Stimulated activated CD4-positive, alpha-beta T cell treated with anti-CD3 and anti-CD28 coated beads, Interleukin-4, amount 100 ng/mL, for 4 hours (primary cell): ENCODE data around the gene HS2ST1.
"Not testable (repeated sequence)": the region's sequence is repeated elsewhere in the genome, so short reads cannot be mapped to it uniquely, and the experiment has no call there.

Source experiments
- DNase-seq, 2 experiments: peaks; one replicate each; pipeline ENCODE4 v3.0.0-alpha.2; 2020

HS2ST1 gene

GRCh38 chr1:86914601-86914997, at the start of gene HS2ST1:
HS2ST1 (plus strand) TSS chr1:86914635.
- no peak for DNase-seq

- DNase-seq = no peak
These were observed 48.3 kb upstream of the HS2ST1 start for GRCh38 chr1:86865973-86866637.

GRCh38 chr1:86866665-86867064, 47.8 kb upstream of the HS2ST1 start:
- DNase-seq = no peak

GRCh38 chr1:86867278-86867677, 47.2 kb upstream of the HS2ST1 start:
- not testable (repeated sequence) for DNase-seq

GRCh38 chr1:86868477-86868876, 46.0 kb upstream of the HS2ST1 start:
- no peak for DNase-seq

- DNase-seq = no peak
These were observed 43.4 kb upstream of the HS2ST1 start for GRCh38 chr1:86871001-86871400.

- no peak for DNase-seq
These were observed 42.3 kb upstream of the HS2ST1 start for GRCh38 chr1:86872086-86872485.

GRCh38 chr1:86875722-86876121, 38.7 kb upstream of the HS2ST1 start:
- no peak for DNase-seq

DNA sequence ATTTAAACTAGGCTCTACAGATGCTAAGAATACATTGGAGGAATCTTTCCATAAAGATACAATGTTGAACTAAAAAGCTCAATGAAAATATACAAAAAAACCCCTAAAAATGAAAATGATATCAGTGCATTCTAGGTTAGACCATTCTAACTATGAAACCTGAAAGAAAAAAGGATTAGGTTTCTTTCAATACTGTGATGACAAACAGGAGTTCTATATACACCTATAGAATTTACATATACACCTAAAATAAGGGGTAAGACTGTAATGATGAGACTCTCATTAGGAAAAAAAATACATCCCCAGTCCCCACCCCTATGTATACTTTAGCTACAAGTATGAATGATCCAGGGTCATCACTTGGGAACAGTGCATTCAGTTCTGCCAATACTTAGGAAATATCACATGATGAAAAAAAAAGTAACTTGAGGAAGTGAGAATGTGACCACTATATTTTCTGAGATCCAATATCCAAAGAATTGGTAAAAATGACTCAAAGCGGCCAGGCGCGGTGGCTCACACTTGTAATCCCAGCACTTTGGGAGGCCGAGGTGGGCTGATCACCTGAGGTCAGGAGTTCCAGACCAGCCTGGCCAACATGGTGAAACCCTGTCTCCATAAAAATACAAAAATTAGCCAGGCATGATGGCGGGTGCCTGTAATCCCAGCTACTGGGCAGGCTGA, 26.8 kb upstream of the HS2ST1 start:
- DNase-seq = no peak

GRCh38 chr1:86888327-86888726, 26.1 kb upstream of the HS2ST1 start:
- DNase-seq = no peak

DNA sequence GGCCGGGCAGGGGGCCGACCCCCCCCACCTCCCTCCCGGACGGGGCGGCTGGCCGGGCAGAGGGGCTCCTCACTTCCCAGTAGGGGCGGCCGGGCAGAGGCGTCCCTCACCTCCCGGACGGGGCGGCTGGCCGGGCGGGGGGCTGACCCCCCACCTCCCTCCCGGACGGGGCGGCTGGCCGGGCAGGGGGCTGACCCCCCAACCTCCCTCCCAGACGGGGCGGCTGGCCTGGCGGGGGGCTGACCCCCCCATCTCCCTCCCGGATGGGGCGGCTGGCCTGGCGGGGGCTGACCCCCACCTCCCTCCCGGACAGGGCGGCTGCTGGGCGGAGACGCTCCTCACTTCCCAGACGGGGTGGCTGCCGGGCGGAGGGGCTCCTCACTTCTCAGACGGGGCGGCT, 15.0 kb upstream of the HS2ST1 start:
- not testable (repeated sequence) for DNase-seq

- DNase-seq = no peak
These were observed 8.6 kb upstream of the HS2ST1 start for GRCh38 chr1:86905875-86906274.

DNA sequence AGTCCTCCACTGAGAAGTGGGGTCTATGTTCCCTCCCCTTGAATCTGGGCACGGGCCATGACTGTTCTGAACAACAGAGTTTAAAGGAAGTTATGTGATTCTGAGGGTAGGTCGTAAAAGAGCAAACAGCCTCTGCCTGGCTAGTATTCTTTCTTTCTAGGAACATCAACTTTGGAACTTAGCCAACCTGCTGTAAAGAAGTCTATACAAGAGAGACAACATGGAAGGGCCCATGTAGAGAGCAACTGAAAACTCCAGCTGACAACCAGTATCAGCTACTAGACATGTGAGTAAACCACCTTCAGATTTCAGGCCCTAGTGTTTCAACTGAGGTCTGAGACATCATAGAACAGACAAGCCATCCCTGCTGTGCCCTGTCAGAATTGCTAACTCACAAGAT, 8.0 kb upstream of the HS2ST1 start:
- no peak for DNase-seq

DNA sequence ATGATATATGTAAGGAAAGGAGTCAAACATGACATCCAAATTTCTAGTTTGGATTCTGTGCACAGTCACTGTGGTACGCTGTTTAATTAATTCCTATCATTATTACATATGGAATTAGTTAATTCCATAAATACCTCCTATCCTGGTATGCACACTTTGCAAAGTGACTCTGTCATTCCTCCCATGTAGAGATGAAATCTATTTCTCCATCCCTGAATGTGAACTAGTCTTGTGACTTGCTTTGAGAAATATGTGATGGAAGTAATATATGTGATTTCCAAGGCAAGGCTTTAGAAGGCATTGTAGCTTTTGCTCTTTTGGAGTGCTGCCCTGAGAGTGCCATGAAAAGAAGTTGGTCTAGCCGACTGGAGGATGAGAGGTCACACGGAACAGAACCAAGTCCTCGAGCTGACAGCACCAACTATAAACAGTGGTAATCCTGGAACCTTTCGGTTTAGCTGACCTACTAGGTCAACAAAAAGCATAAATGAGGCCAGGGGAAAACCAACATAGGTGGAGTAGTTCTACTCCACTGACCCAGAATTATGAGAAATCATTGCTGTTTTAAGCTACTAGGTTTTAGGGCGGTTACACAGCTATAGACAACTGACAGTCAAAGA, 2.0 kb upstream of the HS2ST1 start:
- no peak for DNase-seq

DNA sequence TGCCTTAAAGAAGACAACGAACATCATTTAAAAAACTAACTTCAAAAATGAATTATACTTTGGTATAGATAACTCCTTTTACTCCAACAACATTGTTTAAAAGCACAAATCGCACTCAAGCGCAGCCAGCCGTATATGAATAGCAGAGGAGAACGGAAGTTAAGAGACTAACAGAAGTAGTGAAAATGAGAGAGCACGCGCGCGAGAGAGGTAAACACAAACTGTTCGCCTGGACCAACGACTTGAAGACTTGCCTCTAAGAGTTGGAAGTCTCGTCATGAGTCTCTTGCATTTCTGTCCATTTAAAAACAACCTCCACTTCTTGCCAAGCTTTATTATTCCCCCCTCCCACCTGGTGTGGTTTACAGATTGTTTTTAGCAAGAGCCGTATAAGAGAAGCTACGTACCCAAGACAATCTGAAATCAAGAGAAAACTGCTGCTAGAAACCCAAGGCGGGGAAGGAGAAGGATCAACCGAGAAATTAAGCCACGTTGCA, 988 bp upstream of the HS2ST1 start:
- DNase-seq = peak in 1 of 2 experiments; percentile 18

GRCh38 chr1:86913896-86914600, 387 bp upstream of the HS2ST1 start, which contains the start of gene SELENOF:
SELENOF (minus strand) TSS chr1:86914126; CDS start chr1:86914111, 15 bp downstream.
- peak; percentile 99 for DNase-seq

DNA sequence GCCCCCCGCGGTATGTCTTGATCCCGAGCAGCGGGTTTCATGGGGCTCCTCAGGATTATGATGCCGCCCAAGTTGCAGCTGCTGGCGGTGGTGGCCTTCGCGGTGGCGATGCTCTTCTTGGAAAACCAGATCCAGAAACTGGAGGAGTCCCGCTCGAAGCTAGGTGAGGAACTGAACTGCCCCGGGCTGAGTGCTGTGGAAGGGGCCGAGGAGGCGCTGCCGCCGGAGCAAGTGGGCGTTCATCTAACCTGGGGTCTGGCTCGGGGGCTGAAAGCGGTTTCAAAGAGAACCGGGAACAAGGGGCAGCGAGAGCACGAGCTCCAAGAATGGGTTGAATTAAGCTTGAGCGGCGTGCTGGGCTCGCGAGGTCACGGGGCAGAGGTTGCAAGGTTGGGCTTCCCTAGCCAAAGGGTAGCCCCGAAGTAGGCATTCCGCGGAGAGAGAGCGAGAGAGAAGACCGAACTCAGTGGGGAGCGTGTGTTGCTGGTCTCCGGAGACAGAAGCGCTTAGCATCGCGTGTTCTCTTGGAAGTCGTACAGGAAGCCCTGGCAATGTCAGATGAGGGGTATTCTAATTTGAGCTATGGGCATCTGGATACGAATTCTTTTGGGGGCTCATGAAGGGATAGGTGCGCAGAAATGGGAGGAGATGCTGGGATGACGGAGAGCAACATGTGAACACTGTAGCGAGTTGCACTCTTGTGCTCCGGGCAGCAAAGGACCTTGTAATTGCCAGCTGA, 732 bp downstream of the HS2ST1 start:
- DNase-seq = peak; percentile 30 to 36

- DNase-seq = no peak
These were observed 1.4 kb downstream of the HS2ST1 start for GRCh38 chr1:86915737-86916235.

GRCh38 chr1:86916752-86917151, 2.3 kb downstream of the HS2ST1 start:
- no peak for DNase-seq

DNA sequence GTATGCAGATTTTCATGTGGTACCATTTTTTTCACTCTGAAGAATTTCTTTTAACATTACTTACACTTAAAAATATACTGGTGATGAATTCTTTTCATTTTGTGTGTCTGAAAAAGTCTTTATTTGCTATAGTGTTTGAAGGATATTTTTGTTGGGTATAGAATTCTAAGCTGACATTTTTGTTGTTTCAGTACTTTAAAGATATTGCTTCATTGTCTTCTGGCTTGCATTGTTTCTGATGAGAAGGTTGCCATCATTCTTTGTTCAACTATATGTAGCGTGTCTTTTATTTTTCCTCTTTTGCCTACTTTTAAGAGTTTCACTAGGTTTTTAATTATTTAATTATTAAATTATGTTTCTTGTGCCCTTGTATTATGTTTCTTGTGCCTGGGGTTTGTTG, 8.0 kb downstream of the HS2ST1 start:
- DNase-seq = no peak

- no peak for DNase-seq
These were observed 10.0 kb downstream of the HS2ST1 start for GRCh38 chr1:86924324-86924960.

- DNase-seq = no peak
These were observed 11.3 kb downstream of the HS2ST1 start for GRCh38 chr1:86925742-86926141.
